ENCODE results near the gene TRIM58.

The TRIM58 gene

GRCh38 chr1:247914941-247915662, 58.1 kb downstream of the TRIM58 start:
- no peaks in the 10 kb centered on the region for H3K36me3 ChIP-seq
- H3K27me3 ChIP-seq = no peaks in the 10 kb centered on the region
- H3K9me3 ChIP-seq = no peaks in the 10 kb centered on the region
- H3K4me1 ChIP-seq = no peaks in the 10 kb centered on the region
- H3K4me3 ChIP-seq (ENCODE audit: low read depth, low read length) = no peak overlapping the region
- no peak for DNase-seq
- TF ChIP-seq CTCF (IDR thresholded peaks at IDR 0.05; ENCODE audit: low read depth, low read length) = no peak

GRCh38 chr1:247919952-247920351, 63.0 kb downstream of the TRIM58 start, which contains the start of gene OR2T8:
Gene OR2T8, plus strand, starts transcription at chr1:247920252. Its CDS starts 766 bp downstream, at chr1:247921018.
- Histone ChIP-seq H3K9me3 (no peaks in the 10 kb centered on the region), H3K4me3 (ENCODE audit: low read depth, low read length) (no peak within 1 kb of the TSS), H3K36me3 (no peaks in the 10 kb centered on the region), H3K4me1 (no peaks in the 10 kb centered on the region), H3K27me3 (no peaks in the 10 kb centered on the region)
- no peak for TF ChIP-seq CTCF (IDR thresholded peaks at IDR 0.05; ENCODE audit: low read depth, low read length)
- no peak for DNase-seq

DNA sequence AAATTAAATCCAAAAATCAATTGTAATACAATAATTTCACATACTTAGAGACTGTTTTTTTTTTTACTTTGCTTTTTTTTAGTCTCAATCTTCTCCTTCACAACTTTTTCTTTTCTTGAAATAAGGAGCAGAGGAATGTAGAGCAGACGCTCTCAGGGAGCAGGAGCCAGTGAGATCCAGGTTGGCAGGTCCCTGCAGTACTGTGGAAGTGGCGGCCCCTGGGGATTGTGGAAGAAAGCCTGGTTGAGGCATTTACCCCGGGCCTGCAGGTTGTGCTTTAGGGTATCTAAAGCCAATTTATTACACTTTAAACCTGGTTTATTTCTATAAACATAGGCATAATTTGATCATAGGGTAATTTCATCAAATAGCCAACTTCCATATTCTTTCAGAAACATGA, 67.0 kb downstream of the TRIM58 start:
- no peak for TF ChIP-seq CTCF (IDR thresholded peaks at IDR 0.05; ENCODE audit: low read depth, low read length)
- no peaks in the 10 kb centered on the region for H3K4me1 ChIP-seq
- no peak overlapping the region for H3K4me3 ChIP-seq (ENCODE audit: low read depth, low read length)
- no peaks in the 10 kb centered on the region for H3K9me3 ChIP-seq
- no peaks in the 10 kb centered on the region for H3K36me3 ChIP-seq
- no peaks in the 10 kb centered on the region for H3K27me3 ChIP-seq
- no peak for DNase-seq

DNA sequence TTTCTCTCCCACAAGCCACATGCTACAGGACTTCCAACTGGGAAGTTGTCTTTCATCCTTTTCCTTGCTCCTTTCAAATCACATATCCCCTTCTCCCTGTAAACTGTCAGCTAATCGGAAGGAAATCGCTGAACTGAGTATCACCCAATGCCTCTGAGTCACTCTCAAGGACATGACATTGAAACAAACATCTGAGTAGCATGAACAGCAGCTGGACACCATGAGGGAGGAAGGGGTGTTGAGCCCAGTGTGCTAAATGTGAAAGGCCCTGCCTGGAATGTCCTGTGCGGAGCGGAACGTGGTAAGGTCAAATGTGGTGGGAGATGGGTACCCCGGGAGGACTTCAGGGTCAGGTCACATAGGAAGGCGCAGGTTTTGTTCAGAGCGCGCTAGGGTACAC, 67.9 kb downstream of the TRIM58 start, which contains the start of gene OR2AJ1:
Gene OR2AJ1, plus strand, starts transcription at position 22 of the 400 bp plus-strand sequence. CDS start 8,880 bp downstream, outside the sequence.
- H3K9me3 ChIP-seq = no peaks in the 10 kb centered on the region
- H3K4me1 ChIP-seq = no peaks in the 10 kb centered on the region
- H3K4me3 ChIP-seq (ENCODE audit: low read depth, low read length) = no peak within 1 kb of the TSS
- TF ChIP-seq CTCF (IDR thresholded peaks at IDR 0.05; ENCODE audit: low read depth, low read length) = no peak
- no peak for DNase-seq
- no peaks in the 10 kb centered on the region for H3K27me3 ChIP-seq
- H3K36me3 ChIP-seq = no peaks in the 10 kb centered on the region
